ENCODE results near the gene AP3S2.

- no peak for TF ChIP-seq EZH2 (IDR thresholded peaks at IDR 0.05; ENCODE audit: low read length)
- no peak for TF ChIP-seq CTCF (optimal IDR thresholded peaks at IDR 0.05 in 1 of 3, IDR thresholded peaks at IDR 0.05 in 1 of 3, conservative IDR thresholded peaks at IDR 0.05 in 1 of 3; ENCODE audit: extremely low read depth in 1 of 3, insufficient read depth in 2 of 3, low read length in 3 of 3)
Measured at GRCh38 chr15:89860431-89860830, 33.4 kb downstream of the AP3S2 start.
